Measurements from ENCODE around the gene EEF1A2. TPM values are rescaled to one million over a fixed set of nuclear protein-coding genes. Genes with fewer than 3 reads are reported as not detected.

The EEF1A2 gene
- total and polyA plus RNA-seq, 2 donors (not counting 3 experiments of a cell fraction or from before 2014, with no cell fraction given): 2.7 to 3.4 TPM

GRCh38 chr20:63543733-63544132, 44.9 kb upstream of the EEF1A2 start:
- CTCF ChIA-PET: interaction anchor here (1.0 to 1.5 kb wide), 3 partner anchors 23 to 430 kb away, joined by 3 to 6 read pairs (median 4); no protein-coding TSS in a partner anchor
- no peak for FAIRE-seq
- POLR2A ChIA-PET: no interaction called here

GRCh38 chr20:63543131-63543530, 44.2 kb upstream of the EEF1A2 start:
- Histone ChIP-seq H3K9me1 (replicated peaks; ENCODE audit: control insufficient read depth, extremely low read depth, insufficient read depth, low read length) (no peaks in the 10 kb centered on the region), H2AFZ (ENCODE audit: low read depth, low read length) (no peak overlapping the region), H3K27me3 (ENCODE audit: control insufficient read depth in 2 of 2, insufficient read depth in 2 of 2, low read length in 2 of 2) (no peaks in the 10 kb centered on the region), H3K4me2 (ENCODE audit: insufficient read depth, low read length) (no peak overlapping the region), H3K36me3 (ENCODE audit: control insufficient read depth in 2 of 2, extremely low read depth in 1 of 2, insufficient read depth in 2 of 2, low read length in 2 of 2) (no peaks in the 10 kb centered on the region), H3K4me1 (ENCODE audit: control insufficient read depth, extremely low read depth, insufficient read depth, low read length) (no peaks in the 10 kb centered on the region), H3K79me2 (ENCODE audit: control insufficient read depth, insufficient read depth, low read length) (no peaks in the 10 kb centered on the region), H4K20me1 (replicated peaks; ENCODE audit: control insufficient read depth, extremely low read depth, insufficient read depth, low read length) (no peaks in the 10 kb centered on the region), H3K9me3 (replicated peaks; ENCODE audit: control insufficient read depth, insufficient read depth, low read length) (no peaks in the 10 kb centered on the region), H3K9ac (replicated peaks; ENCODE audit: extremely low read depth, insufficient read depth, low read length) (no peak overlapping the region), H3K4me3 (replicated peaks in 1 of 3; ENCODE audit: insufficient read depth in 1 of 3, low read depth in 1 of 3, low read length in 3 of 3) (no peak overlapping the region), H3K27ac (ENCODE audit: insufficient read depth, low read depth, low read length) (no peak overlapping the region)
- POLR2A ChIA-PET: no interaction called here
- BruUV-seq (replicated peaks): no TSS peak
- intact Hi-C loops (cut with micrococcal nuclease): no loop called here
- CTCF ChIA-PET: interaction anchor here (1.0 to 1.5 kb wide), 3 partner anchors 22 to 431 kb away, joined by 3 to 6 read pairs (median 4); no protein-coding TSS in a partner anchor
- TF ChIP-seq MAX (IDR thresholded peaks at IDR 0.05; ENCODE audit: insufficient read depth, insufficient read length) (no peak), FOS (IDR thresholded peaks at IDR 0.05; ENCODE audit: borderline replicate concordance, insufficient read depth, low read length) (no peak), GATA2 (IDR thresholded peaks at IDR 0.05; ENCODE audit: insufficient read depth, insufficient read length, low read depth, low read length) (no peak), POLR2A (IDR thresholded peaks at IDR 0.05; ENCODE audit: low read depth, low read length) (no peak), POLR2AphosphoS5 (IDR thresholded peaks at IDR 0.05; ENCODE audit: insufficient read depth, low read depth, low read length) (no peak), JUN (IDR thresholded peaks at IDR 0.05; ENCODE audit: borderline replicate concordance, insufficient read depth, insufficient read length, low read depth) (no peak), MYC (IDR thresholded peaks at IDR 0.05; ENCODE audit: low read depth, low read length) (no peak), EZH2 (IDR thresholded peaks at IDR 0.05; ENCODE audit: borderline replicate concordance, low read depth, low read length, severe bottlenecking) (no peak)
- TF ChIP-seq, protein P1, sequence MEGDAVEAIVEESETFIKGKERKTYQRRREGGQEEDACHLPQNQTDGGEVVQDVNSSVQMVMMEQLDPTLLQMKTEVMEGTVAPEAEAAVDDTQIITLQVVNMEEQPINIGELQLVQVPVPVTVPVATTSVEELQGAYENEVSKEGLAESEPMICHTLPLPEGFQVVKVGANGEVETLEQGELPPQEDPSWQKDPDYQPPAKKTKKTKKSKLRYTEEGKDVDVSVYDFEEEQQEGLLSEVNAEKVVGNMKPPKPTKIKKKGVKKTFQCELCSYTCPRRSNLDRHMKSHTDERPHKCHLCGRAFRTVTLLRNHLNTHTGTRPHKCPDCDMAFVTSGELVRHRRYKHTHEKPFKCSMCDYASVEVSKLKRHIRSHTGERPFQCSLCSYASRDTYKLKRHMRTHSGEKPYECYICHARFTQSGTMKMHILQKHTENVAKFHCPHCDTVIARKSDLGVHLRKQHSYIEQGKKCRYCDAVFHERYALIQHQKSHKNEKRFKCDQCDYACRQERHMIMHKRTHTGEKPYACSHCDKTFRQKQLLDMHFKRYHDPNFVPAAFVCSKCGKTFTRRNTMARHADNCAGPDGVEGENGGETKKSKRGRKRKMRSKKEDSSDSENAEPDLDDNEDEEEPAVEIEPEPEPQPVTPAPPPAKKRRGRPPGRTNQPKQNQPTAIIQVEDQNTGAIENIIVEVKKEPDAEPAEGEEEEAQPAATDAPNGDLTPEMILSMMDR (IDR thresholded peaks at IDR 0.05; ENCODE audit: extremely low read depth in 1 of 2, insufficient read depth in 1 of 2, low read depth in 1 of 2, low read length in 2 of 2): no peak
- no peak for DNase-seq (ENCODE audit: low read depth, low spot score)
- FAIRE-seq: no peak
- dilution Hi-C loops (cut with MboI; ENCODE audit: extremely low pct_ligation_motif_present, low sequenced_read_pairs): no loop called here

More at GRCh38 chr20:63543733-63544132, 44.9 kb upstream of the EEF1A2 start:
- H3K4me2 ChIP-seq (ENCODE audit: insufficient read depth, low read length): no peak overlapping the region
- H3K27me3 ChIP-seq (ENCODE audit: control insufficient read depth in 2 of 2, insufficient read depth in 2 of 2, low read length in 2 of 2): no peaks in the 10 kb centered on the region
- H3K27ac ChIP-seq (ENCODE audit: insufficient read depth, low read depth, low read length): no peak overlapping the region
- no peaks in the 10 kb centered on the region for H3K9me1 ChIP-seq (replicated peaks; ENCODE audit: control insufficient read depth, extremely low read depth, insufficient read depth, low read length)
- H3K4me3 ChIP-seq (replicated peaks in 1 of 3; ENCODE audit: insufficient read depth in 1 of 3, low read depth in 1 of 3, low read length in 3 of 3): no peak overlapping the region
- H3K9ac ChIP-seq (replicated peaks; ENCODE audit: extremely low read depth, insufficient read depth, low read length): no peak overlapping the region
- H3K79me2 ChIP-seq (ENCODE audit: control insufficient read depth, insufficient read depth, low read length): no peaks in the 10 kb centered on the region
- no TSS peak for BruUV-seq (replicated peaks)
- TF ChIP-seq, protein P1 (IDR thresholded peaks at IDR 0.05; ENCODE audit: extremely low read depth in 1 of 2, insufficient read depth in 1 of 2, low read depth in 1 of 2, low read length in 2 of 2): no peak
- TF ChIP-seq MYC (IDR thresholded peaks at IDR 0.05; ENCODE audit: low read depth, low read length): no peak
- TF ChIP-seq JUN (IDR thresholded peaks at IDR 0.05; ENCODE audit: borderline replicate concordance, insufficient read depth, insufficient read length, low read depth): no peak
- no peak for TF ChIP-seq EZH2 (IDR thresholded peaks at IDR 0.05; ENCODE audit: borderline replicate concordance, low read depth, low read length, severe bottlenecking)
- no peak for TF ChIP-seq POLR2A (IDR thresholded peaks at IDR 0.05; ENCODE audit: low read depth, low read length)
- TF ChIP-seq POLR2AphosphoS5 (IDR thresholded peaks at IDR 0.05; ENCODE audit: insufficient read depth, low read depth, low read length): no peak
- dilution Hi-C loops (cut with MboI; ENCODE audit: extremely low pct_ligation_motif_present, low sequenced_read_pairs): no loop called here
- no peak overlapping the region for H2AFZ ChIP-seq (ENCODE audit: low read depth, low read length)
- no peaks in the 10 kb centered on the region for H3K36me3 ChIP-seq (ENCODE audit: control insufficient read depth in 2 of 2, extremely low read depth in 1 of 2, insufficient read depth in 2 of 2, low read length in 2 of 2)
- H3K9me3 ChIP-seq (replicated peaks; ENCODE audit: control insufficient read depth, insufficient read depth, low read length): no peaks in the 10 kb centered on the region
- H3K4me1 ChIP-seq (ENCODE audit: control insufficient read depth, extremely low read depth, insufficient read depth, low read length): no peaks in the 10 kb centered on the region
- no peak for DNase-seq (ENCODE audit: low read depth, low spot score)
- intact Hi-C loops (cut with micrococcal nuclease): no loop called here
- H4K20me1 ChIP-seq (replicated peaks; ENCODE audit: control insufficient read depth, extremely low read depth, insufficient read depth, low read length): no peaks in the 10 kb centered on the region

Measured in endothelial cell of umbilical vein (primary cell).